Activated T-helper 17 cell treated with anti-CD3 and anti-CD28 coated beads, Interleukin-2, amount 50 U/mL, for 72 hours (primary cell): ENCODE measurements around the gene RAB35. TPM values are rescaled to one million over a fixed set of nuclear protein-coding genes. Genes with fewer than 3 reads are reported as not detected.
A peak's percentile ranks its signal among the peaks of the same experiment; 100 is the strongest.

ENCODE experiments used
- ATAC-seq: fragments of 150-1000 bp; cut with Tn5 transposase; replicated peaks from 2 replicates; pipeline ENCODE4 v1.10.0; 2021; ENCODE audit warnings: mild to moderate bottlenecking, moderate library complexity
- H3K27ac Mint-ChIP-seq: one replicate; pipeline ENCODE4 v1.8.0; 2022; ENCODE audit warnings: mixed read lengths
- H3K27me3 Mint-ChIP-seq: one replicate; pipeline ENCODE4 v1.8.0; 2022; ENCODE audit warnings: mixed read lengths
- H3K36me3 Mint-ChIP-seq: one replicate; pipeline ENCODE4 v1.8.0; 2022; ENCODE audit warnings: low read depth, mild to moderate bottlenecking, mixed read lengths
- H3K4me1 Mint-ChIP-seq: one replicate; pipeline ENCODE4 v1.8.0; 2022; ENCODE audit warnings: mixed read lengths
- H3K4me3 Mint-ChIP-seq: one replicate; pipeline ENCODE4 v1.8.0; 2022; ENCODE audit warnings: mild to moderate bottlenecking, mixed read lengths
- H3K9me3 Mint-ChIP-seq: one replicate; pipeline ENCODE4 v1.8.0; 2022; ENCODE audit warnings: mixed read lengths
- total RNA-seq, 2 donors: library from RNA; stranded (reverse); gene quantifications; one replicate each; pipeline ENCODE4 v1.2.3, GENCODE V29; 2022

The RAB35 gene
- total RNA-seq, 2 donors from 2014 or later: 43.8 to 76.4 TPM

DNA sequence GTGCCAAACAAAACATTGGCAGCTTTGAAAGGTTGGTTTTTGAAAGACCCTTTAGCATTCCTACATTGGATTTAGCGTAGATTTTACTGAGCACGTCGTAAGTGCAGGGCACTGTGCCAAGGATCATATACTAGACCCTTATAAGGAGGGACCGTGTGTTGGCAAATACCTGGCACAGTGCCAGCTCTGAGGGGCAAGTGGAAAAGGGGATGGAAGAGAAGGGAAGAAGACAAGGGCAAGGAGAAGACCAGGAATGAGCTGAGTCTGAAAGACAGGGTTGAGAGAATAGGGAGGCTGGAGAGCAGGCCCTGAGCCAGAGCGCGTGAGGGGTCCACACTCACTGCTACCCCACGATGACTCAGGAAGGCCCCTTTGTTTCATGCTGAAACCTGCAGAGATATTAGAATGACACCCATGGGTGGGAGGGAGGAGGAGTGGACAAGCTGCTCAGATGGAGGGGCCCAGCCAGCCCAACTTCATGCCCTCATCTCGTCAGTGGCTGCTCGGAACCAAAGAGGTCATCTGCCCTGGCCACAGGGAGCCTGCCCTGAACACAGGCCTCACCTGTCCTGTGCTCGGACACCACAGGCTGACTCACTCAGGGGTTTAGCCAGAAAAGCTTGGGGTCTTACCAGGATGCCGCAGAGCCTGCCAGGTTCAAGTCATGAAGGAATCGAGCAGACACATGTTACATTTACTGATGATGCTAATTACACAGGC, 25.0 kb downstream of the RAB35 start:
- peak overlapping the region; percentile 61 for H3K27ac Mint-ChIP-seq
- ATAC-seq: no peak
- no peak overlapping the region for H3K4me3 Mint-ChIP-seq
- no peaks in the 10 kb centered on the region for H3K9me3 Mint-ChIP-seq
- peaks cover 77% of the 10 kb centered on the region for H3K36me3 Mint-ChIP-seq
- peaks cover 14% of the 10 kb centered on the region for H3K4me1 Mint-ChIP-seq
- H3K27me3 Mint-ChIP-seq: no peaks in the 10 kb centered on the region

DNA sequence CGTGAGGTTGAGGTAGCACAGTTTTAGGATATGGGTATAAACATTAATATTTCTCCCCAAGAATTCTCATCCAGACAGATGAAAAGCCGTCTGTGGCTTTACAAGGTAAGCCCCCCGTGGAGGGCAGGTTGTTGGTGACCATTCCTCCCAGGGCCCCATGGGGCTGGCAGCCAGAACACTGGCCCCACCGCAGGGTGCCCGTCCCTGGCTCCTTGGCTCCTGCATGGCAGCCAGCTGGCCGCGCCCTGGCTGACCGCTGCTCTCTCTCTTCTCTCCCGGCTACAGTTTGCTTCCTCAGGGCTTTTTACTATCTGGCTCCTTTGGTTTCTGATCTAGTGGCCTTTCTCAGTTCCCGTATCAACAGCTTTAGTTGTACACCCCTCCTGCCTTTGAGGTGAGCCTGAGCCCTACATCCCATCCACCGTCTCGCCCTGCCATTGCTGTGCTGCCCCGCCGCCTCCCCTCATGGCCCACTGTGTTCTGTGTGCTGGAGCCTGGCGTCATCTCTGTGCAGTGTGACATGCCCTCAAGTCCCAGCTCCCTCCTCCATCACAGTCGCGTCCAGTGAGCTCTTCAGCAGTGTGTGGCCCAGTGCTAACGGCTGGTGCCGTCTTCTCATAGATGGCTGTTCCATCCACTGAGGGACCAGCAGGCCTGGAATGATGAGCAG, 25.8 kb downstream of the RAB35 start:
- H3K4me3 Mint-ChIP-seq: no peak overlapping the region
- H3K36me3 Mint-ChIP-seq: peaks cover 78% of the 10 kb centered on the region
- H3K27ac Mint-ChIP-seq: peak overlapping the region; percentile 61
- H3K9me3 Mint-ChIP-seq: no peaks in the 10 kb centered on the region
- ATAC-seq: no peak
- H3K4me1 Mint-ChIP-seq: peaks cover 14% of the 10 kb centered on the region
- no peaks in the 10 kb centered on the region for H3K27me3 Mint-ChIP-seq

DNA sequence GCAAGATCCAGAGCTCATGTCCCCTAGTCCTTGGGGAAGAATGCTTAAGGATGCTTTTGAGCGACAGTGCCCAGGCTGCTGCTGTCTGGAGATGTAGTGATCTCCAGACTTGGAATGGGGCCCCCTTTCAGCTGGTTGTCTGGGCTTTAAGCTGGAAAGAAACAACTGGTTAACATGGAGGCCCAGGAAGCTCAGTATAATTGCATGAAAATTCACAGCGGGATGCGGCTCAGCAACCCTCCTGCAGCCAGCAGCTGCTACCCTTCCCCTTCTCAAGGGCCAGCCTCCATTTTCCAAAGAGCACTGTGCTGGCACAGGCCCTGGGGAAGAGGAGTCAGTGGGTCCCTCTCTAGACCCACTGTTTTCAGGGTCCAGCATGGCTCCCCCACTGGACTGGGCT, 26.3 kb downstream of the RAB35 start:
- Mint-ChIP-seq H3K27me3 (no peaks in the 10 kb centered on the region), H3K4me1 (peaks cover 14% of the 10 kb centered on the region), H3K36me3 (peaks cover 84% of the 10 kb centered on the region), H3K27ac (no peak overlapping the region), H3K4me3 (no peak overlapping the region), H3K9me3 (no peaks in the 10 kb centered on the region)
- ATAC-seq: no peak

DNA sequence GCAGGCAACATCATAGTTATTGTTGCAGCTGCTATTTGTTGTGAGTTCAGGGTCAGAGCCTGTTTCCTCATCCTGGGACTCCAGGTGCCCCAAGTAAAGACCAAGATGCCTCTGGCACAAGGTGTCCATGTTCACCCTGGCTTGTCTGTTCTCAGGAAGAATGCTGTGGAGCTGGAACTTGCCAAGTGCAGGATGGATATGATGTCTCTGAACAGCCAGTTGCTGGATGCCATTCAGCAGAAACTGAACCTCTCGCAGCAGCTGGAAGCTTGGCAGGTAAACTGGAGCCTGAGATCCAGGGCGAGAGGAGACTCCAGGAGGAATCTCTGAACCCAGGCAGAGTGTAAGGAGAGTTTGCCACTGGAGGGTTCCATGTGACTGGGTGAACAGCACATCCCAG, 26.8 kb downstream of the RAB35 start:
- Mint-ChIP-seq H3K27ac (no peak overlapping the region), H3K4me3 (no peak overlapping the region), H3K9me3 (no peaks in the 10 kb centered on the region), H3K27me3 (no peaks in the 10 kb centered on the region), H3K4me1 (peaks cover 17% of the 10 kb centered on the region), H3K36me3 (peaks cover 84% of the 10 kb centered on the region)
- no peak for ATAC-seq

DNA sequence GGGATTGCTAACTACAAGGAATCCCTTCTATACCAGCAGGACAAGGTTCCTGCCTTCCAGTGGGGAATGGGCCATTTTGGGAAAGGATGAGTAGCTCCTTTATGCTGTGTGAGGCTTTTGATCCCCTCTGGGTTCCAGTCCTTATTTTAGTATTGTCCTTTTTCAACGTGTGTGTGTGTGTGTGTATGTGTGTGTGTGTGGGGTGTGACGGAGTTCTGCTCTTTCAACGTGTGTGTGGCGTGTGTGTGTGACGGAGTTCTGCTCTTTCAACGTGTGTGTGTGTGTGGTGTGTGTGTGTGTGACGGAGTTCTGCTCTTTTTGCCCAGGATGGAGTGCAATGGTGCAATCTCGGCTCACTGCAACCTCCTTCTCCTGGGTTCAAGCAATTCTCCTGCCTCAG, 27.4 kb downstream of the RAB35 start:
- peaks cover 88% of the 10 kb centered on the region for H3K36me3 Mint-ChIP-seq

DNA sequence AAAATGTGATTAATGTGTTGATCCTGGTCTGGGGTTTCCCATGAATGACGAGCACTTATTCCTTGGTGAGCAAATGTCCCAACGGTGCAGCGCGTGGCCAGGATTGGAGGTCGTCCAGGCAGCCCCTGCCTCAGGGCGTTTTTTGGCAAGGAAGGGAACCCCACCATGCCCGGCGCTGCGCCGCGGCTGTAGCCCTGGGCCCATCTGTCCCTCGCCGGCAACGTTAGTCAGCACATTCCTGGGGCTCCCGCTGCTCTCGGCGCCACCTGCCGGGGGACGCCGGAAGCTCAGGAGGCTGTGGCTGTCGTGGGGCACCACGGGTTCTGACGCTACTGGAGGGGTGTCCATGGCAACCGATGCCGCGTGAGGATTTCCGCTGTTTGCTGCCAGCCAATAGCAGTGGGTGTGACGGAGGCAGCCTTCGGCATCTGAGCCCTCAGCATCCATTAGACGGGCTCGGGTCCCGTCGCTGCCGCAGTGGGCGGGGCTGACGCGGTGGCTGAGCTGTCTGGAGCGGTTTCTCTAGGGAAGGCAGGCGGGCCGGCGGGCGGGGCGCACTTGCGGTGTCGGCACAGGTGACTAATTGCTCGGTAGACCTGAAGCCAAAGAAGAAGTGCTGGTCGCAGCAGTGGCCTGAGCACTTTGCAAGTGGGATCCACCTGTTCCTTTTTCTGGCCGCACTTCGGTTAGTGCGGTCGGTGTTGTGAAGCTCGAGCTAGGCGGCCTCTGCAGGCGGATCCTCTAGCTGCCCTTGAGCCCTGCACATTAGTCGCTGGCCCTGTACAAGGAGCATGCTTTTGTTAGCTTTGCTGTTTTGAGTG, 29.5 kb downstream of the RAB35 start:
- Mint-ChIP-seq H3K27ac (peak overlapping the region; percentile 80), H3K27me3 (no peaks in the 10 kb centered on the region), H3K4me1 (peaks cover 20% of the 10 kb centered on the region), H3K4me3 (peak overlapping the region; percentile 69), H3K9me3 (no peaks in the 10 kb centered on the region), H3K36me3 (peaks cover 98% of the 10 kb centered on the region)
- peak; percentile 97 for ATAC-seq

More for the DNA sequence above, 27.4 kb downstream of the RAB35 start:
- Mint-ChIP-seq H3K27me3 (no peaks in the 10 kb centered on the region), H3K4me1 (peaks cover 20% of the 10 kb centered on the region), H3K4me3 (no peak overlapping the region), H3K9me3 (no peaks in the 10 kb centered on the region), H3K27ac (peak overlapping the region; percentile 66)
- ATAC-seq: no peak

DNA sequence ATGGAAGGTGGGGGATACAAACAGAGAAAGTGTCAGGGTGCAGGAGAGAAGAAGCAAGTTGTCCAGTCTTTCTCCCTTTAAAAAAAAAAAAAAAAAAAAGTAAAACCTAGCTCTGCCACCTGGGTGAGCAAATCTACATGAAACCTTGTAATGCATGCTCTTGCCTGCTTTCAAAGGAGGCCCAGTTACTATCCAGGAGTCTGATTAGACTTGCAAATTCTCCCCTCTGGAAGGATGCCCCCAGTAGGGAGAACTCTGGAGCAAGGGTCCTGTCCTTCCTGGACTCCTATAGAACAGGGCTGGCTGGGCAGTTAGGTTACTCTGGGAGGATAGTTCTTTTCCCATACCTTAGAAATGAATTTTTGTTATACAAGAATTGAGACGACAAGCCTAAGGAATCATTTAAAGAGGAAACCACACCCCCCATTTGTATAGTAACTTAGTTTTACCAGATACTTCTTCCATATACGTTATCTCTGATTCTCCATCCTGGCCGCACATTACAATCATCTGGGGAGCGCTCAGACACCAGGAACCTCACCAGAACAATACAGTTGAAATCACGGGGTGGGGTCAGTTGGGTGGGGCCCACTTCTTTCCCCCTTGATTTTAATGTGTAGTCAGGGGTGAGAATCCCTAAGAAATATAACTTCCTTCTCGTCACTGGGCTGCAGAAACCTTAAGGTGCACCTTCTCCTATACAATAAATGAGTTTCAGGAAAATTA, 30.5 kb downstream of the RAB35 start:
- Mint-ChIP-seq H3K27me3 (no peaks in the 10 kb centered on the region), H3K4me1 (peaks cover 20% of the 10 kb centered on the region), H3K9me3 (no peaks in the 10 kb centered on the region), H3K36me3 (peaks cover 98% of the 10 kb centered on the region), H3K27ac (peak overlapping the region; percentile 89), H3K4me3 (peak overlapping the region; percentile 69)
- ATAC-seq: no peak

DNA sequence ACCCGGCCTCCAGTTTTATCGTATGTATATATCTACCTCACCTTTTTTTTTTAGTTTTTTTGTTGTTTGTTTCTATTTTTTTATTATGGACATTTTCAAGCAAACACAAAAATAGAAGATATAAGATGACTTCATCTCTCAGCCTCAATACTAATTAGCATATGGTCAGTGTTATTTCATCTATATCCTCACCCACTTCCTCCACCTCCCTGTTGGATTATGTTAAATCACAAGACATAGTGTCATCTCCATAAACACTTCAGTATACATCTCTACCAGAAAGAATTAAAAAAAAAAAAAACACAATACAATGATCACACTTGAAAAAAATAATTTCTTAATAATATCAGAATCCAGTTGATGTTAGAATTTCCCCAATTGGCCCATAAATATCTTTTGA, 34.9 kb downstream of the RAB35 start:
- ATAC-seq: no peak
- H3K27ac Mint-ChIP-seq: peak overlapping the region; percentile 58
- no peaks in the 10 kb centered on the region for H3K27me3 Mint-ChIP-seq
- no peaks in the 10 kb centered on the region for H3K9me3 Mint-ChIP-seq
- peaks cover 94% of the 10 kb centered on the region for H3K36me3 Mint-ChIP-seq
- no peak overlapping the region for H3K4me3 Mint-ChIP-seq
- H3K4me1 Mint-ChIP-seq: peaks cover 12% of the 10 kb centered on the region

DNA sequence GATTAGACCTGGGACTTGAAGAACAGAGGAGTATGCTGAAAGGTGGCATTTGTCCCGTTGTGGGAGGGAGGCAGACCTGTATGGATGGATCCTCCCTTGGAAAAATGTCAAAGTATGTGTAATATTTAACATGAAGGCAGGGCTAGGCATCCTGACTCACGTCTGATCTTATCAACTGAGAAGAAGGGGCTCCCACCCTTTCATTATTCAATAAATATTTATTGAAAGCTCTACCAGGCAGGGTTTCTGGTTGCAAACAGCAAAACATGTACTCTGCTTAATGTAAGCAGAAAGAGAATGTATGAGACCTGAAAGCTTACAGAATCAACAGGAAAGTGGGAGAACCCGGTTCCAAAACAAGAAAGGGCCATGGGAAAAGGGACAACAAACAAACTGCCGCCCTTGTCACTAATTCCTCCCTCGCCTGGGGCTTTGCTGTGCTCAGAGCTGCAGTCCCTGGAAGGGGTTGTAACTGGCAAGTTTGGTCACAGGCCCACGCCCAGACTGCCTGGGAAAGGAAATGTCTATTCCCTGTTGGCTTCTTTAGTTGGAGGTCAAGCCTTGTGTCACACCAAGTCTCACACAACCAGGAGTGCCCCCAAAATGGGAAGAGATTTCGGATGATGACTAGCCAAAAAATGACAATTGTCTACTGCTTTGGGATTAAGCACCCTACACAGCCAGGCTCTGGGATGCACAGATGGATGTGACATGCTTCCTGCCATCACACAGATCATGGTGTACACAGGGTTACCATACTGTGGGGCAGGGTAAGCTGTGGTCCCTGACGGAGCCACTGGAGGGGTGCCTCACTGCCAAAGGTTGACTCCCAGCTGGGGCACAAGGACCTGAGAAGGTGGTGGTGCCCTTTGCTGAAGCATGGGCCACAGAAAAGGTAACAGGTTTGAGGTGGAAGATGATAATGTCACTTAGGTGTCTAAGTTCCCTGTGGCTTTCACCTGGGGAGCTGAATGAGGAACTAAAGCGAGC, 36.8 kb downstream of the RAB35 start:
- peaks cover 94% of the 10 kb centered on the region for H3K36me3 Mint-ChIP-seq
- H3K4me1 Mint-ChIP-seq: peaks cover 7% of the 10 kb centered on the region
- no peak overlapping the region for H3K4me3 Mint-ChIP-seq
- H3K9me3 Mint-ChIP-seq: no peaks in the 10 kb centered on the region
- H3K27ac Mint-ChIP-seq: peak overlapping the region; percentile 41
- no peak for ATAC-seq
- no peaks in the 10 kb centered on the region for H3K27me3 Mint-ChIP-seq

DNA sequence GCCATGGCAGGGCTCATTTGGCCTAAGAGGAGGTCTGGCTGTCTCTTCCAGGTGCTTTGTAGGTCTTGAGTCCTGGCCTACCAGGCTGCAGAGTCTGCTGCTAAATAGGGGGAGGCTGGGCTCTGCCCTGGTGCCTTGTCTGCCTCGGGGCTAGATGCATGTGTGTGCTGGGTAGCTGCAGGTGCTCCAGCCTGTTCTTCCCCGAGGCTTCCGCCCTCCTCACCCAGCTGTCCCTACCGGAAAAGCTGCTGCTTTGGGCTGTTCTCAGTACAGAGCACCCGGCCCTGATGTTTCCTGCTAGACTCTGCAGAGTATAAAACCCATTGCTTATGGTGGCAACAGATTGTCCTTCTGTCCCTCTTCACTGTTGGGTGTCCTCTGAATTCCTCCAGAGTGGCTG, 37.7 kb downstream of the RAB35 start:
- H3K27me3 Mint-ChIP-seq: no peaks in the 10 kb centered on the region
- no peak overlapping the region for H3K4me3 Mint-ChIP-seq
- peaks cover 94% of the 10 kb centered on the region for H3K36me3 Mint-ChIP-seq
- no peak for ATAC-seq
- peaks cover 6% of the 10 kb centered on the region for H3K4me1 Mint-ChIP-seq
- H3K27ac Mint-ChIP-seq: peak overlapping the region; percentile 41
- no peaks in the 10 kb centered on the region for H3K9me3 Mint-ChIP-seq

DNA sequence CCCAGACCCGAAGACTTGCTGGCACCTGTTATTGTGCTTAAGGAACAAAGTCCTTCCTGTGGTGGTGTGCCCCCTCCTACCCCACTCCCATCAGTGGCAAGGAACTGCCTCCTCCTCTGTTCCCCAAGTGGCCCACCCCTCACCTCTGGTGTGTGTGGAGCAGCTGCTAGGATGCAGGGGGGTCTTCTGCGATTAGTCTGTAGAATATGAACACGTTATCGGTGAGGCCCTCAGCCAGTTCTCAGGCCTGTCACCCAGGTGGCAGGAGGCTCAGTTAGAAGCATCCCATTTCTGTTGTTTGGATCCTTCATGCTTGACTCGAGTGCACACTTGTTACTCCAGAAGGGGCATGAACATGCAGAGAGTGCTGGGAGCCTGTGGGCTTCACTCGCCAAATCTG, 39.3 kb downstream of the RAB35 start:
- Mint-ChIP-seq H3K9me3 (no peaks in the 10 kb centered on the region), H3K27me3 (no peaks in the 10 kb centered on the region), H3K4me1 (peaks cover 6% of the 10 kb centered on the region), H3K4me3 (no peak overlapping the region), H3K36me3 (peaks cover 94% of the 10 kb centered on the region), H3K27ac (no peak overlapping the region)
- ATAC-seq: no peak

DNA sequence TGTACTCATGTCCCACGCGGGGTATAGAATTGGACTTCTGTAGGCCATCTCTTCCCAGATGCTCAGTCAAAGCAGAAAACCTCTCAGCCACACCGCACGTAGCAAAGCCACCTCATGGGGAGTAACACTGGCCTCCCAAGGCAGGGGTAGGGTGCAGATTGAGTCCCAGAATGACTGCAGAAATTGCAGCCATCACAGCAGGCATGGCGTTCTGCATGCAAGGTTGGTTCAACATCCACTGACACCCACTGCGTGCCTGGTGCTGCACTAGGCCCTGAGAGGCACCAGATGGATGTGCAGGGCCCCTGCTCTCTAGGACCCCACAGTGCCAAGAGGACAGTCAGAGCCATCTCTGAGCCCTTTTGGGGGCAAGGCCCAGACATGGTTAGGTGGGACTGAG, 39.9 kb downstream of the RAB35 start:
- peaks cover 6% of the 10 kb centered on the region for H3K4me1 Mint-ChIP-seq
- H3K4me3 Mint-ChIP-seq: no peak overlapping the region
- H3K9me3 Mint-ChIP-seq: no peaks in the 10 kb centered on the region
- no peak for ATAC-seq
- H3K27me3 Mint-ChIP-seq: no peaks in the 10 kb centered on the region
- H3K36me3 Mint-ChIP-seq: peaks cover 94% of the 10 kb centered on the region
- H3K27ac Mint-ChIP-seq: no peak overlapping the region

DNA sequence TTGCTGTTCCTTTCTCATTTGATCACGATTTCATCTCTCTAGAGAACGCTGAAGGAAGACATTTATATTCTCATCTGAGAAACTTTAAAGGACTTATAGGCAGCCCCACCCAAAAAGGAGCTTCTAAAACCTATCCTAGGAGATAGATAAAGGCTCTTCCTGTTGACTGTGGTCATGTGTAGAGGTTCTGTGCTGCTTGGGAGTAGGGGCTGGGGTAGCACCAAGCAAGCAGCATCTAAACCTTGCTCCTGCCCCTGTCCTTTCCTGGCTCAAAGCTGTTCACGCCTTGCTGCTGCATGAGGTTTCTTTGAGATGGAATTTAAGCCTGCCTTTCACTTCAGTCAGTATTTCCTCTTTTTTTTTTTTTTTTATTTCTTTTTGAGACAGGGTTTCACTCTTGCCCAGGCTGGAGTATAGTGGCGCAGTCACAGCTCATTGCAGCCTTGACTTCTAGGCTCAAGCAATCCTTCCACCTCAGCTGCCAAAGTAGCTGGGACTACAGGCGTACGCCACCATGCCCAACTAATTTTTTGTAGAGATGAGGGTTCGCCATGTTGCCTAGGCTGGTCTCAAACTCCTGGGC, 41.4 kb downstream of the RAB35 start:
- ATAC-seq: no peak
- H3K4me3 Mint-ChIP-seq: no peak overlapping the region
- H3K27me3 Mint-ChIP-seq: no peaks in the 10 kb centered on the region

More for the DNA sequence above, 41.4 kb downstream of the RAB35 start:
- Mint-ChIP-seq H3K27ac (peak overlapping the region; percentile 66), H3K36me3 (peaks cover 94% of the 10 kb centered on the region), H3K4me1 (peaks cover 6% of the 10 kb centered on the region), H3K9me3 (no peaks in the 10 kb centered on the region)
